KOPT-K1 (cell line): ENCODE data around the gene EFL1.

ENCODE experiments used
- H3K27ac ChIP-seq: fragments of 200-600 bp; sonication (generic); 2 replicates; pipeline ENCODE4 v1.5.1; 2016; ENCODE audit warnings: antibody characterized with exemption, mild to moderate bottlenecking, low read depth, low read length; ENCODE audit not compliant: poor library complexity, severe bottlenecking
- H3K36me3 ChIP-seq: fragments of 200-600 bp; sonication (generic); 2 replicates; pipeline ENCODE4 v1.5.1; 2017; ENCODE audit warnings: antibody characterized with exemption, mild to moderate bottlenecking, low read length, moderate library complexity; ENCODE audit not compliant: insufficient read depth
- H3K9me3 ChIP-seq: fragments of 200-600 bp; sonication (generic); 2 replicates; pipeline ENCODE4 v1.5.1; 2017; ENCODE audit warnings: antibody characterized with exemption, low read length, mild to moderate bottlenecking; ENCODE audit not compliant: insufficient read depth, poor library complexity, severe bottlenecking

The EFL1 gene

DNA sequence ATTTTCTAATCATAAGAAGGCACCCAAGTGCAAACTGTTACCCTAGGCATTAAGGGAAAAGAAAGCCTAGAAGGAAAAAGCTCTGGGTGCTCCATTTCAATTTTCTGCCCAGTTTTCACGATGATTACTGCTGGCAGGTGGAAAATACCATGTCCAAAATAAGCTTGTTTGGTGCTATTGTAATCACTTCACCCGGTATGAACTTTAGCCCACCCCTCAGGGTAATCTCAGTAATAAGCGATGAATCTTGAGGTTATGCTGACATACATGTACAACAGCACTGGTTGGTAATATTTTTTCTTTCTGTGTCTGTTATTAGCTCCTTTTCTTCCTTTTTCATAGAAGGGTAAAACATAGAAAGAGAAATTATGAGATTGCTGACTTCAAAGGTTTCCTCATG, 128.1 kb downstream of the EFL1 start:
- Histone ChIP-seq H3K36me3 (peaks cover 86% of the 10 kb centered on the region), H3K27ac (no peak overlapping the region), H3K9me3 (no peaks in the 10 kb centered on the region)

DNA sequence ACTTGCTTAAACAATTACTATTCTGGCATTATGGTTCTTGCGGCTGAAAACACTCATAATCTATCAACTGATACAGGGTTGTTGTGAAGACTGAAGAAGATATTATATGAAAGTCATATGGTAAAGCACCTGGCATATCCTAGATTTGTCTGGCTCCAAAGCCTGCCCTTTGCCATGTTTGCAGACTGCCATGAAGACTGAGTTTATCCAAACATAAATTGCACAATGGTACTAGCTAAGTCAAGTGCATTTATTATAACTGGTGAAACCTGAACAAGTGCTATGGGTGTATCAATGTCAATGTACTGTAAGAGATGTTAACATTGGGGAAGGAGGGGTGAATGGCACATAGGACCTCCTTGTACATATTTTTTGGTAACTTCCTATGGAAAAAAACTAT, 129.3 kb downstream of the EFL1 start:
- H3K36me3 ChIP-seq = peaks cover 86% of the 10 kb centered on the region
- H3K9me3 ChIP-seq = no peaks in the 10 kb centered on the region
- no peak overlapping the region for H3K27ac ChIP-seq

DNA sequence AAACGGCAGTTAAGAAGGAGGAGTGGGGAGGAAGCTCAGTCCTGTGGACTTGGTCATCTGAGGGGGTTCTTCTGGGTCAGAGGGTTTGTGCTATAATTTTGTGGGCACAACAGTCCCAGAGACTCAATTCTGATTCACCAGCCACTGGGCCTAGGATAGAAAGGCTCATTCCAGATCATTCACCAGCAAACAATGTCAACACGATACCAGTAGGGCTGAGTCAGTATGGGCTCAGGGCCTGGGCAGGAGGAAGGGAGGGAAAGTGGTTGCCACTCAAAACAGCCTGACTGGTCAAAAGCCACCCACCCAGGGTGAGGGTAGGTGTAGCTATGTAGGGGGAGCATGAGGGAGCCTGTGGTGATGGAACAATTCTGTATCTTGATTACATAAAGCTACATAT, 129.8 kb downstream of the EFL1 start:
- peaks cover 86% of the 10 kb centered on the region for H3K36me3 ChIP-seq
- no peak overlapping the region for H3K27ac ChIP-seq
- no peaks in the 10 kb centered on the region for H3K9me3 ChIP-seq

DNA sequence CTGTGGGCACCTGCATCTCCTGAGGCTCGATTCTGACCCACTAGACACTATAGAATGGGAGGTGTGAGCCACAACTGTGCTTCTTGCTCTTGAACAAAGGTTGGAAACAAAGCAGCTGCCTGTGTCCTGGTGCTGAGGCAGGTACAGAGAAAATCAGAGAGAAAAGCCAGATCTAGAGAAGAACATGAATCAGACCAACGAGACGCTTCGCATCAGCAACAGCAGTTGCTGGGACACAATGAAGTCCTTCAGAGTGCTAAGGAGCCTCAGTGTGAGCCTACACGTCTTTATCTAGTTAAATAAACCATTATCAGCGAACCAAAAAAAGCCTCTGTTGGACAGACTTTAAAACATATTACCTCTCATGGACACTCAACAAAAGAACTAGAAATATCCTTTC, 130.4 kb downstream of the EFL1 start:
- no peaks in the 10 kb centered on the region for H3K9me3 ChIP-seq
- H3K27ac ChIP-seq = no peak overlapping the region
- peaks cover 82% of the 10 kb centered on the region for H3K36me3 ChIP-seq

DNA sequence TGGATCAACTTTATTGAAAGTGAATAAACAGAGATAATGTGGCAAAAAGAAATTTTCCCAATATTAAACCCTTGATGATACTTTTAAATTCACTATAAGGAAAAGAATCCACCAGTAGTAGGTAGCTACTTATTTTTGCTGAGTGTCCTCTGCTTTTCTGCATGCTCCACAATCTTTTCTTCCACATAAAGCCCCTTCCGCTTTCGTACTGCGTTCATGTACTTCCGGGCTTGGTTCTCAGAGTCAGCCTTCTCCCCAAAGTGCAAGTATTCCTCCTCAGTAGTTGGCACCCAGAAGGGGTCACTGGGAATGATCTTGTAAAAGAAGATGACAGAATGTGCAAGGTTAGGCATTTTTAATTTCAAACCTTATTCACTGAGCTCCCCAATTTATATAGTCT, 132.3 kb downstream of the EFL1 start:
- Histone ChIP-seq H3K27ac (no peak overlapping the region), H3K9me3 (no peaks in the 10 kb centered on the region), H3K36me3 (peaks cover 74% of the 10 kb centered on the region)

DNA sequence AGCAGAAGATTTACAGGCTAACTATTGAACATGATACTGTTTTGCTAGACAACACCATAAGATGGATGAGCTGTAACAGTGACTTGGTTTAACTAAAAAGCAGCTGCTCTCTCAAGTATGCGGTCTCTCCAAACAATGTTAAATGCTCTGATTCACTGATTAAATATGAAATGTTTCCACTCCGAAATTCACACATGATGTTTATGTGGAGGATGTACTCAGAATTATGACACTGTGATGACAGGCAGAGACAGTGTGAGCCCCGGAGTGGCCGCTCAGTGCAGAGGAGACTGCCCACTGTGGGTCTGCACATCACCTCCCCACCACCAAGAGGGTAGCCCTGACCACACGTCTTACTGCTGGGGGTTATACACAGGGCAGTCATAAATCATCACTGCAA, 132.8 kb downstream of the EFL1 start:
- no peaks in the 10 kb centered on the region for H3K9me3 ChIP-seq
- no peak overlapping the region for H3K27ac ChIP-seq
- peaks cover 73% of the 10 kb centered on the region for H3K36me3 ChIP-seq

DNA sequence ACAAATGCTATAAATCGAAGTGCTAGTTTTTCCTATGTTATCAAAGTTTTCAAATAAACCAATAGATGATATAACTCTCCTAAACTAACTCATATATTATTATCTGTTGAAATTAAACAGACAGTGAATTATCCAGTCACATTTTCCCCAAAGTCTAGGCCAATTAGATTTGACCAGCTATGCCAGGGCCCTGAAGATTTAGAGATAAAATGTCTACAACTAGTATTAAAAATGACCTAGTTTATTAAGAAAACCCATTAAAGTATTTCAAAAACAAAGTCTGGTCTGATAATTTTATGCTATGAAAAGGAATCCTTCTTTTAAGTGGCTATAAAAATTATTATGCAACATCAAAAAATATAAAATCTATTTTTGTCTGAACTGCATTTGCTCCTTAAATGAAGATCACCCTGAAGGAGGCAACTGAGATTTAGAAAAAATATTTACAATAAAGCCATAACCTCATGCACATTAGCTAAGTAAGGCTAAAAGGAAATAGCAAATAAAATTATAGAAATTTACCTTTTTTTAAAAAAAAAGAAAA, 133.3 kb downstream of the EFL1 start:
- H3K27ac ChIP-seq = no peak overlapping the region
- H3K36me3 ChIP-seq = peaks cover 68% of the 10 kb centered on the region
- H3K9me3 ChIP-seq = no peaks in the 10 kb centered on the region

DNA sequence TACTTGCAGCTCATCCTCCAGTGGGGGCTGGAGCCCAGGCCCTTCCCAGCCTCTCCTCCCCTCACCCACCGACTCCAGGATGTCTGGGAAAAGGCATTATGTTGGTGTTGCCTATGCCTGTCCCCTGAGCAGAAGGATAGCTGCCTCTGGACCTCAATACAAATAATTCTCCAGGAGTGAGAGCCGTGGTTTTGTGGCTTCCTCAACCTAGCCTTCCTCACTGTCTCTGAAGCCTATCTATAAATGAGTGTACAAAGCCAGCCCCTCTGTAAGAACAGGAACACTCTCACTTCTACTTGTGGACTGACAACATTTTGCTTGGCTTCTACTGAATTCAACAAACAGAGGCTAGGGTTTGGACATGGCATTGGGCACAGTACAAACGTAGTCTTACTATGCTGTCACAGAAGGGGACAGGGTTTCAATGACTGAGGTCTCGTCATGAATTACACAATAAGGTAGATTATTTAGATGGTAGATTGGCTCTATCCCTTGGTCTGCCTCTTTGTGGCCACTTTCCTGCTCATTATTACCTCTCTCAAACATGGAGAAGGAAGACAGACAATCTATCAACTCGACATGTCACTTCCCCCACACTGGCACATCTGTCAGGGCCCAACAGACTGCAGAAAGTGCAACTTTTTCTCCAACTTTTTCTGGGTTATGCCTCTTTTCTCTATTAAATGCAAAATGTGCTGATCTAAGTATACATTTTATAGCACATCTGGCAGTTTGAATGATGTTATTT, 134.0 kb downstream of the EFL1 start:
- Histone ChIP-seq H3K9me3 (no peaks in the 10 kb centered on the region), H3K27ac (no peak overlapping the region), H3K36me3 (peaks cover 61% of the 10 kb centered on the region)

DNA sequence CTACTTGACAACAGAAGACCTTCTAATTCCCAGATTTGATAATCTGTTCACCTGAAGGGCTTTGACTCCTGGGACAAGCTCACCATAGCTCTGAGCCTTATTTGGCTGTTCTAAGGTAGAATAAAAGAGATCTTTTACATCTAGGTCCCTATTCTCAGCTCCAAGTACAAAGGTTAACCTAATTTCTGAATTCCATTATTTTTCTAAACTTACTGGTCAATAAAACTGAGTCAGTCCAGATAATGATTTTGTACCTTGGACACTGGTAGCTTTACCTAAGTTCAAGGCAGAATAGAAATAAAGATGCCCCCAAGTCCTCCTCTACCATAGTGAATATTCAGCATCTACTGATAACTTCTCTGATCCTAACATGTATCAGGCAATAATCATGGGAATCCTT, 135.0 kb downstream of the EFL1 start:
- no peaks in the 10 kb centered on the region for H3K9me3 ChIP-seq
- H3K36me3 ChIP-seq = peaks cover 51% of the 10 kb centered on the region
- no peak overlapping the region for H3K27ac ChIP-seq

DNA sequence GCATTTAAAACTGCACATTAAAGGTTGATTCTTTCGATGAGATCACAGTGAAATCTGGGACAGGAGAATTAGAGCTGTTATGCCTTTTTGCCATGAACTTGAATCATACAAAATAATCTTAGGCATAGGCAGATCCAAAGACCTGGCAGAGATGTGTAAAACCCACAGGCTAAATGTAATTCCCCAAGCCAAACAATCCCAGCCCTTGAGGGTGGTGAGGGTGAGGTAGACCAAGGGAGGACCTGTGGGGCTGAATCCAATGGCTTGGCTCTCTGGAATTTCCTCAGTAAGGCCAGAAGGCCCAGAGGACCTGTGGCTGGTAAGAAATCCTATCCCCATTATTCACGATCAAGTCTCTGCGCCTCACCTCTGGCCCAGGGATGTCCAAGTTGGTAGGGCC, 136.2 kb downstream of the EFL1 start:
- no peak overlapping the region for H3K27ac ChIP-seq
- no peaks in the 10 kb centered on the region for H3K9me3 ChIP-seq
- peaks cover 42% of the 10 kb centered on the region for H3K36me3 ChIP-seq

DNA sequence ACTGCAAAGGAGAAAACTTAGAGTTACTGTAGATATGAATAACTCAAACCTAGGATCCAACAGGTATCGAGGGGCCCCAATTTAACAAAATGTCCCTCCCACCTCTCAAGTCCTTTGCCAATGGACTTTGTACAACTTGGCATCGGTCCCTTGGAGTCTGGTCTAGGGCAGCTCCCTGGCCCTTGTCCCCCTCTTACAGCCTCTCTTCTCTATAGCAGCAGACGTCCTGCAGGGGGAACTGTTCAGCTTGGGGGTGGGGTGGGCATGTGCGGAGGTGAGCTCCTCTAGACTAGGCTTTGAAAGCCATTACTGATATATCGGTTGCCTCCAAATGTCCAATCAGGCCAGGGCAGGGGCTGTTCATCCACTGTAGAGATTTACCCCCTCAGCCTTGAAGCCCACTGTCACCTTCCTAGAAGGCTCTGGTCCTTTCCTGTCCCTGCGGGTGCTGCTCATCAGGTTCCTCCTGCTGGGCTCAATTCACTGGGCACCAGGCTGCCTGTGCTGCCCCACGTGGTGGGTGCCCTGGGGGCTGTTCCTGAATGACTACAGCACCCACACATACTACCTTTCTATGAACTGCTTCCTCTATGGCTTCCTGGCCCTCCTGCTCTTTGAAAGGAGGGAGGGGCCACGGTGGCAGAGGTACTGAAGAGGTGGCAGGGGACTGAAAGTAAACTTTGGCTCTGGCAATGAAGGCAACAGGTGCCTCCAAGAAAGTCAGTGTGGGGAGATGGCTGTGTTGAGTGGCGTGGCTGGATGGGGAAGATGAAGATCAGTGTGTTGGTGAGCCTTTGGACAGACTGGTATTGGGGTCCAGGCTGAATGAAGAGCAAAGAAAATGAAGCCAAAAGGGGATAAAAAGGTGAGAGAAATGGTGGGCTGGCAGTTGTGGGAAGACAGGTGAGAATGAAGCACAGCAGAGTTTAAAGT, 137.9 kb downstream of the EFL1 start:
- peaks cover 34% of the 10 kb centered on the region for H3K36me3 ChIP-seq
- no peak overlapping the region for H3K27ac ChIP-seq
- H3K9me3 ChIP-seq = no peaks in the 10 kb centered on the region

DNA sequence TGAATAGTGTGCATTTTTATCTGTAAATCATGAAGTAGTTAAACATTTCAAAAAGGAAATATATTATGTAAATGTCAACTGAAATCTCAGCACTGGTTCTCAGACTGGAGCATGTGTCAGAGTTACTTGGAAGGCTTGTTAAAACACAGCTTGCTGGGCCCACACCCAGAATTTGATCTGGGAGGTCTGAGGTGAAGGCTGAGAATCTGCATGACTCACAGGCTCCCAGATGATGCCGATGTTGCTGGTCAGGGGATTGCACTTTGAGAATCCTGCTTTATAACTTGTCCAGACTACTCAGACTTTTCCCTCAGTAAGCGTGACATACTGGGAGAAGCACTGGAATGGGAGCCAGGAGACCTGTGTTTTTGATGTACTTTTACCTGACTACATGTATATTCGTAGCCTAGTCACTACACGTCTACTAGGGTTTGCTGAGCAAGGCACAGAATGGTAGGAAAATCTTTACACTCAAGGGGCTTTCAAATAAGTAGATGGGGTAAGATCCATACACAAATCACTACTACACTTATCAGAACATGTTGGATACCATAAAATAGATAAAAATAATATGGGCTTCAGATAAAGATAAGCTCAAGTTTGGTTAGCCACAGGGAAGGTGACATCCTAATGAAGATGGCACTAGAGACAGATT, 139.7 kb downstream of the EFL1 start:
- Histone ChIP-seq H3K9me3 (no peaks in the 10 kb centered on the region), H3K27ac (no peak overlapping the region), H3K36me3 (peaks cover 18% of the 10 kb centered on the region; the same call in 1 of the 2 replicates)

DNA sequence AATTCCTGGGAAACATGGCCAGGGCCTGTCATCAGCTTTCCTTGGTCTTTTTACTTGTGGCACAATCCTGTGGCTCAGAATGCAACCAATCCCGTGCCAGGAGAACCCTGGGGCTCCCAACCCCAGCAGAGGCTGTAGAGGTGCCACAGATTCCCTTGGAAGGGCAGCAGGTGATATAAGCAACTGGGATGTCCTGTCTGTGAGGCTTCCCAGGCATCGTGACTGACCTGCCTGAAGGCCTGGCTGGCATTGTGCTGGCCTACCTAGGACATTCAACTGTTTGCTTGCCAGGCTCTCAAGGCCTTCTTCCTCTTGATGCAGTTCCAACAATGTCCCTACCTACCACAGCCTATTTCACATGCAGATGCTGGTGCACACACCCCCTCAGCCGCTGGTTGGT, 144.5 kb downstream of the EFL1 start:
- Histone ChIP-seq H3K36me3 (peaks cover 9% of the 10 kb centered on the region; the same call in 1 of the 2 replicates), H3K27ac (no peak overlapping the region), H3K9me3 (no peaks in the 10 kb centered on the region)

DNA sequence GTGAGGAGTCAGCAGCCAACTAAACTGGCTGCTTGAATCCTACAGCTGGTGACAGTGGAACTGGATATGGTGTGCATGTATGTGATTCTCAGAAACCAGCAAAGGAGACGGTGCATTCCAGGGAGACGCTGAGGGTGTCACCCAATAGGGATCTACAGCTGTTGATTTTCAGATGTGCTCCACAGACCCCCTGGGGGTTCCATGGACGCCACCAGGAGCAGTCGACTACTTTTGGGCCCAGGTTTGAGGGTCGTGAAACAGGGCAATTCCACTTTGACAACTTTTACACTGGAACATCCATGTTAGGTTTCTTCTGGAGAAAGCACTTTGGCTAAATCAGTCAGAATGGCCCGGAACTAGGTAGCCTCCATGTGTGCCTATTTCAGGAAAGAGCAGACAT, 145.2 kb downstream of the EFL1 start:
- Histone ChIP-seq H3K36me3 (peaks cover 9% of the 10 kb centered on the region; the same call in 1 of the 2 replicates), H3K27ac (no peak overlapping the region), H3K9me3 (no peaks in the 10 kb centered on the region)

DNA sequence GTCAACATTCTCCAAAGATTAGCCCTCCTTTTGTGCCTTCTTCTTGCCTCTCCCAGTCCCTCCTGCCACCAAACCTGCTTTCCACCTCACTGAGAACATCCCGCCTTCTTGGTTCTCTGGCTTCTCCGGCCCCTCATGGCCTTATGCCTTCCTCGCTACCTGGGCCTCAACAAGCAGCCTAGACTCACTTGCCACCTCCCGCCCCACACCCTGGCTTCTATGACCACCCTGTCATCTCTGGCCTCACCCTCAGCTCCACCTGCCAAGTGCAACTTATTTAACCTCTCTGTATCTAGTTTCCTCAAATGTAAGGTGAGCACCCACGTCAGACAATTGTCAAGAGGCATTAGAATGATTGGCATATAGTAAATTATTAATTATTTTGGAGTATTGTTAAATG, 147.9 kb downstream of the EFL1 start:
- Histone ChIP-seq H3K36me3 (peaks cover 4% of the 10 kb centered on the region; the same call in 1 of the 2 replicates), H3K9me3 (no peaks in the 10 kb centered on the region), H3K27ac (no peak overlapping the region)
